Upper lobe of left lung (tissue), 4 donors: ENCODE results near the gene KCNJ10.

ENCODE experiments used
- CTCF ChIP-seq, 6 experiments: fragments of 450-650 bp in 4 of 6; fragments of 200-600 bp in 2 of 6; sonication (generic) in 2 of 6; IDR thresholded peaks; one replicate each; pipeline ENCODE4 v1.5.1; 2016 to 2019; ENCODE audit warnings: antibody characterized with exemption in 6 of 6
- EP300 ChIP-seq, 4 donors: sonication (generic); formaldehyde crosslinking; IDR thresholded peaks; one replicate each; pipeline ENCODE4 v1.5.1; 2017; ENCODE audit warnings: antibody characterized with exemption in 4 of 4, control low read depth in 2 of 4

GRCh38 chr1:160046494-160047110 lies 23.4 kb downstream of the KCNJ10 start:
- peak; percentile 37 to 60 (median 44) for TF ChIP-seq CTCF (IDR thresholded peaks at IDR 0.05)
- no peak for TF ChIP-seq EP300 (IDR thresholded peaks at IDR 0.05)
